Measurements from ENCODE around the gene PAX3.

PAX3 gene

GRCh38 chr2:222298311-222299150, at the start of gene PAX3:
TSS of gene PAX3 (minus strand) at chr2:222298998. CDS start at chr2:222298615, 383 bp downstream.
- TF ChIP-seq CTCF (IDR thresholded peaks at IDR 0.05; ENCODE audit: control insufficient read depth, extremely low read depth, insufficient read depth), result no peak
- no peak for DNase-seq (ENCODE audit: low read depth)
- H3K4me3 ChIP-seq (ENCODE audit: low read depth, low read length), result no peak within 1 kb of the TSS

GRCh38 chr2:222341331-222341730, 42.5 kb upstream of the PAX3 start:
- TF ChIP-seq CTCF (IDR thresholded peaks at IDR 0.05; ENCODE audit: control insufficient read depth, extremely low read depth, insufficient read depth), result no peak
- H3K4me3 ChIP-seq (ENCODE audit: low read depth, low read length), result no peak overlapping the region
- DNase-seq (ENCODE audit: low read depth), result no peak

- no peak for TF ChIP-seq CTCF (IDR thresholded peaks at IDR 0.05; ENCODE audit: control insufficient read depth, extremely low read depth, insufficient read depth)
- no peak for DNase-seq (ENCODE audit: low read depth)
- H3K4me3 ChIP-seq (ENCODE audit: low read depth, low read length), result no peak overlapping the region
Observed at GRCh38 chr2:222338374-222338773, 39.6 kb upstream of the PAX3 start.

GRCh38 chr2:222336931-222337330, 38.1 kb upstream of the PAX3 start:
- no peak overlapping the region for H3K4me3 ChIP-seq (ENCODE audit: low read depth, low read length)
- no peak for TF ChIP-seq CTCF (IDR thresholded peaks at IDR 0.05; ENCODE audit: control insufficient read depth, extremely low read depth, insufficient read depth)
- no peak for DNase-seq (ENCODE audit: low read depth)

GRCh38 chr2:222336442-222336841, 37.6 kb upstream of the PAX3 start:
- no peak overlapping the region for H3K4me3 ChIP-seq (ENCODE audit: low read depth, low read length)
- TF ChIP-seq CTCF (IDR thresholded peaks at IDR 0.05; ENCODE audit: control insufficient read depth, extremely low read depth, insufficient read depth), result no peak
- DNase-seq (ENCODE audit: low read depth), result no peak

GRCh38 chr2:222334914-222335313, 36.1 kb upstream of the PAX3 start:
- no peak for DNase-seq (ENCODE audit: low read depth)
- no peak for TF ChIP-seq CTCF (IDR thresholded peaks at IDR 0.05; ENCODE audit: control insufficient read depth, extremely low read depth, insufficient read depth)
- H3K4me3 ChIP-seq (ENCODE audit: low read depth, low read length), result no peak overlapping the region

- TF ChIP-seq CTCF (IDR thresholded peaks at IDR 0.05; ENCODE audit: control insufficient read depth, extremely low read depth, insufficient read depth), result no peak
- no peak overlapping the region for H3K4me3 ChIP-seq (ENCODE audit: low read depth, low read length)
- no peak for DNase-seq (ENCODE audit: low read depth)
Observed at GRCh38 chr2:222333397-222333796, 34.6 kb upstream of the PAX3 start.
